Ectodermal cell (in vitro differentiated cells): ENCODE measurements around the gene ENKUR.

ENCODE experiments used
- H3K27ac ChIP-seq: 2 replicates; pipeline ENCODE4 v1.7.0; 2013; ENCODE audit warnings: mild to moderate bottlenecking, low read depth, low read length; ENCODE audit not compliant: insufficient read depth, poor library complexity, severe bottlenecking
- H3K27me3 ChIP-seq: 2 replicates; pipeline ENCODE4 v1.7.0; 2013; ENCODE audit warnings: mild to moderate bottlenecking, low read length; ENCODE audit not compliant: insufficient read depth, control insufficient read depth, poor library complexity, severe bottlenecking
- H3K36me3 ChIP-seq: one replicate; pipeline ENCODE4 v1.7.0; 2013; ENCODE audit warnings: low read length; ENCODE audit not compliant: control insufficient read depth, insufficient read depth
- H3K4me1 ChIP-seq: one replicate; pipeline ENCODE4 v1.7.0; 2013; ENCODE audit warnings: low read length; ENCODE audit not compliant: control insufficient read depth, insufficient read depth
- H3K4me3 ChIP-seq: 2 replicates; pipeline ENCODE4 v1.7.0; 2013; ENCODE audit warnings: low read depth, low read length, control low read depth; ENCODE audit not compliant: insufficient read depth
- H3K9me3 ChIP-seq: 2 replicates; pipeline ENCODE4 v1.7.0; 2013; ENCODE audit warnings: mild to moderate bottlenecking, low read length, moderate library complexity; ENCODE audit not compliant: control insufficient read depth
- WGBS, 2 experiments: methylation state at CpG; one replicate each; pipeline ENCODE4 v1.1.7; 2013; ENCODE audit warnings: missing lambda C conversion rate in 2 of 2; 5-methylcytosine and 5-hydroxymethylcytosine counted together

The ENKUR gene

GRCh38 chr10:25050402-25050801 lies 34.4 kb upstream of the ENKUR start:
- no peaks in the 10 kb centered on the region for H3K27me3 ChIP-seq
- H3K36me3 ChIP-seq = no peaks in the 10 kb centered on the region
- 90 to 91% methylated on average over 9 of the region's 9 CpGs for WGBS, 2 experiments
- no peaks in the 10 kb centered on the region for H3K4me1 ChIP-seq
- no peaks in the 10 kb centered on the region for H3K9me3 ChIP-seq
- no peak overlapping the region for H3K4me3 ChIP-seq
- H3K27ac ChIP-seq = no peak overlapping the region

- H3K27me3 ChIP-seq = no peaks in the 10 kb centered on the region
- H3K36me3 ChIP-seq = no peaks in the 10 kb centered on the region
- H3K4me3 ChIP-seq = no peak overlapping the region
- whole genome bisulfite sequencing, 2 experiments = 94 to 100% methylated on average over 2 of the region's 2 CpGs
- H3K4me1 ChIP-seq = no peaks in the 10 kb centered on the region
- no peaks in the 10 kb centered on the region for H3K9me3 ChIP-seq
- H3K27ac ChIP-seq = no peak overlapping the region
Observed at GRCh38 chr10:25049966-25050365, 34.0 kb upstream of the ENKUR start.

GRCh38 chr10:25048450-25048849 lies 32.5 kb upstream of the ENKUR start:
- H3K4me1 ChIP-seq = no peaks in the 10 kb centered on the region
- H3K9me3 ChIP-seq = no peaks in the 10 kb centered on the region
- no peaks in the 10 kb centered on the region for H3K36me3 ChIP-seq
- no peak overlapping the region for H3K4me3 ChIP-seq
- H3K27ac ChIP-seq = no peak overlapping the region
- 93 to 95% methylated on average over 5 of the region's 5 CpGs for WGBS, 2 experiments
- no peaks in the 10 kb centered on the region for H3K27me3 ChIP-seq

GRCh38 chr10:25047591-25048301 lies 31.8 kb upstream of the ENKUR start:
- Histone ChIP-seq H3K27me3 (no peaks in the 10 kb centered on the region), H3K9me3 (no peaks in the 10 kb centered on the region), H3K4me3 (no peak overlapping the region), H3K27ac (no peak overlapping the region), H3K36me3 (no peaks in the 10 kb centered on the region), H3K4me1 (no peaks in the 10 kb centered on the region)
- 87 to 95% methylated on average over 4 of the region's 4 CpGs for WGBS, 2 experiments

GRCh38 chr10:25047088-25047487 lies 31.1 kb upstream of the ENKUR start:
- WGBS, 2 experiments = 89 to 98% methylated on average over 2 of the region's 2 CpGs
- no peaks in the 10 kb centered on the region for H3K27me3 ChIP-seq
- no peaks in the 10 kb centered on the region for H3K9me3 ChIP-seq
- H3K4me3 ChIP-seq = no peak overlapping the region
- no peaks in the 10 kb centered on the region for H3K36me3 ChIP-seq
- no peaks in the 10 kb centered on the region for H3K4me1 ChIP-seq
- no peak overlapping the region for H3K27ac ChIP-seq

GRCh38 chr10:25046641-25047040 lies 30.7 kb upstream of the ENKUR start:
- WGBS, 2 experiments = 94 to 96% methylated on average over 1 of the region's 1 CpG
- Histone ChIP-seq H3K36me3 (no peaks in the 10 kb centered on the region), H3K27ac (no peak overlapping the region), H3K9me3 (no peaks in the 10 kb centered on the region), H3K27me3 (no peaks in the 10 kb centered on the region), H3K4me3 (no peak overlapping the region), H3K4me1 (no peaks in the 10 kb centered on the region)

- Histone ChIP-seq H3K36me3 (no peaks in the 10 kb centered on the region), H3K27me3 (no peaks in the 10 kb centered on the region), H3K4me1 (no peaks in the 10 kb centered on the region), H3K9me3 (no peaks in the 10 kb centered on the region), H3K4me3 (no peak overlapping the region), H3K27ac (no peak overlapping the region)
Observed at GRCh38 chr10:25039531-25039930, 23.6 kb upstream of the ENKUR start.

GRCh38 chr10:25038325-25038724 lies 22.4 kb upstream of the ENKUR start:
- Histone ChIP-seq H3K27ac (no peak overlapping the region), H3K9me3 (no peaks in the 10 kb centered on the region), H3K27me3 (no peaks in the 10 kb centered on the region), H3K4me1 (no peaks in the 10 kb centered on the region), H3K36me3 (no peaks in the 10 kb centered on the region), H3K4me3 (no peak overlapping the region)
- WGBS, 2 experiments = 97 to 100% methylated on average over 1 to 2 of the region's 2 CpGs

- H3K4me1 ChIP-seq = no peaks in the 10 kb centered on the region
- H3K36me3 ChIP-seq = no peaks in the 10 kb centered on the region
- WGBS, 2 experiments = 75 to 76% methylated on average over 2 to 3 of the region's 3 CpGs
- H3K27me3 ChIP-seq = no peaks in the 10 kb centered on the region
- no peaks in the 10 kb centered on the region for H3K9me3 ChIP-seq
- no peak overlapping the region for H3K27ac ChIP-seq
- no peak overlapping the region for H3K4me3 ChIP-seq
Observed at GRCh38 chr10:25036381-25036780, 20.4 kb upstream of the ENKUR start.

- Histone ChIP-seq H3K4me1 (no peaks in the 10 kb centered on the region), H3K36me3 (no peaks in the 10 kb centered on the region), H3K4me3 (no peak overlapping the region), H3K27me3 (no peaks in the 10 kb centered on the region), H3K27ac (no peak overlapping the region), H3K9me3 (no peaks in the 10 kb centered on the region)
- WGBS, 2 experiments = 93 to 100% methylated on average over 1 to 2 of the region's 2 CpGs
Observed at GRCh38 chr10:25029519-25029918, 13.6 kb upstream of the ENKUR start.

GRCh38 chr10:25028711-25029110 lies 12.8 kb upstream of the ENKUR start:
- Histone ChIP-seq H3K4me3 (no peak overlapping the region), H3K9me3 (no peaks in the 10 kb centered on the region), H3K36me3 (no peaks in the 10 kb centered on the region), H3K27me3 (no peaks in the 10 kb centered on the region), H3K4me1 (no peaks in the 10 kb centered on the region), H3K27ac (no peak overlapping the region)
- 86 to 100% methylated on average over 1 of the region's 1 CpG for WGBS, 2 experiments
